Measurements from ENCODE around the gene ZBTB38.

Gene ZBTB38, protein sequence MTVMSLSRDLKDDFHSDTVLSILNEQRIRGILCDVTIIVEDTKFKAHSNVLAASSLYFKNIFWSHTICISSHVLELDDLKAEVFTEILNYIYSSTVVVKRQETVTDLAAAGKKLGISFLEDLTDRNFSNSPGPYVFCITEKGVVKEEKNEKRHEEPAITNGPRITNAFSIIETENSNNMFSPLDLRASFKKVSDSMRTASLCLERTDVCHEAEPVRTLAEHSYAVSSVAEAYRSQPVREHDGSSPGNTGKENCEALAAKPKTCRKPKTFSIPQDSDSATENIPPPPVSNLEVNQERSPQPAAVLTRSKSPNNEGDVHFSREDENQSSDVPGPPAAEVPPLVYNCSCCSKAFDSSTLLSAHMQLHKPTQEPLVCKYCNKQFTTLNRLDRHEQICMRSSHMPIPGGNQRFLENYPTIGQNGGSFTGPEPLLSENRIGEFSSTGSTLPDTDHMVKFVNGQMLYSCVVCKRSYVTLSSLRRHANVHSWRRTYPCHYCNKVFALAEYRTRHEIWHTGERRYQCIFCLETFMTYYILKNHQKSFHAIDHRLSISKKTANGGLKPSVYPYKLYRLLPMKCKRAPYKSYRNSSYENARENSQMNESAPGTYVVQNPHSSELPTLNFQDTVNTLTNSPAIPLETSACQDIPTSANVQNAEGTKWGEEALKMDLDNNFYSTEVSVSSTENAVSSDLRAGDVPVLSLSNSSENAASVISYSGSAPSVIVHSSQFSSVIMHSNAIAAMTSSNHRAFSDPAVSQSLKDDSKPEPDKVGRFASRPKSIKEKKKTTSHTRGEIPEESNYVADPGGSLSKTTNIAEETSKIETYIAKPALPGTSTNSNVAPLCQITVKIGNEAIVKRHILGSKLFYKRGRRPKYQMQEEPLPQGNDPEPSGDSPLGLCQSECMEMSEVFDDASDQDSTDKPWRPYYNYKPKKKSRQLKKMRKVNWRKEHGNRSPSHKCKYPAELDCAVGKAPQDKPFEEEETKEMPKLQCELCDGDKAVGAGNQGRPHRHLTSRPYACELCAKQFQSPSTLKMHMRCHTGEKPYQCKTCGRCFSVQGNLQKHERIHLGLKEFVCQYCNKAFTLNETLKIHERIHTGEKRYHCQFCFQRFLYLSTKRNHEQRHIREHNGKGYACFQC (N-terminal part only)

DNA sequence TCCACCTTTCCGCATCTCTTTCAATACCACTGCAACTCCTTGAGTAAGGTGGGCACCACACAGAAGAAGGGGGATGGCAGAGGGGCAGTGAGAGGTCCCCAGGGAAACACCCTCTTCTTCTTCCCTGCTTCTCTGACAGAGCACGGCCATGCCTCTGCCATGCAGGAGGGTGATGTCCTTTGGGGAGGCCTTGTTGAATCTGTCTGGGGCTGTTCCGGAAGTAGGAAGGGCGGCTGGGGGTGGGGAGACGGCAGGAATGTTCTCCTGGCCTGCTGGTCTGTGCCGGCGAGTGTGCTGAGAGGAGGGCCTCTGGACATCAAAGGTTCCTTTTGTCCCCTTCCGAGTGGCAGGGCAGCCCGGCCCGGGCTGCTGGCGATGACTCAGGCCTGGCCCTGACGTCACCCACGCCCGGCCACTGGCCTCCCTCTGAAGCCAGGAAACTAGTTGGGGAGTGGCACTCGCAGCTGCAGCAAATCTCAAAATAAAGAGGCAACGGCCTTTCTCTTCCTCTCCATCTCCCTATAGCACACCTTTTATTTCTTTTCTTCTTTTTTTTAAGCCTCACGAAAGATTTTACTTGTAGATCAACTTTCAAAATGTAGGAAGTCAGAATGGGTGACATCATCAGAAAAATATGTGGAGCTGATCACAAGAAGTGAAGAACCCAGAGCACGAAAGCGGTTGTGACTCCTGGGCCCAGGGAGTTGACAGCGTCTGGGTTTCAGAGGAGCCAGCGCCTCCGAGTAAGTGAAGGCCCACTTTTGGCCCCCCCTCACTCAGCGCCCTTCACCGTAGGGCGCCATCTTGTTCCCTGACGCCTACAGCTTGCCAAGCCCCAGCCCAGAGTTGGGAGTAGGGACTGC is at the start of gene ZBTB38:
Gene ZBTB38 (plus strand): TSS at position 443 of the 863 bp plus-strand sequence. CDS start 73,885 bp downstream, outside the sequence.
- peak; percentile 41 for DNase-seq

DNA sequence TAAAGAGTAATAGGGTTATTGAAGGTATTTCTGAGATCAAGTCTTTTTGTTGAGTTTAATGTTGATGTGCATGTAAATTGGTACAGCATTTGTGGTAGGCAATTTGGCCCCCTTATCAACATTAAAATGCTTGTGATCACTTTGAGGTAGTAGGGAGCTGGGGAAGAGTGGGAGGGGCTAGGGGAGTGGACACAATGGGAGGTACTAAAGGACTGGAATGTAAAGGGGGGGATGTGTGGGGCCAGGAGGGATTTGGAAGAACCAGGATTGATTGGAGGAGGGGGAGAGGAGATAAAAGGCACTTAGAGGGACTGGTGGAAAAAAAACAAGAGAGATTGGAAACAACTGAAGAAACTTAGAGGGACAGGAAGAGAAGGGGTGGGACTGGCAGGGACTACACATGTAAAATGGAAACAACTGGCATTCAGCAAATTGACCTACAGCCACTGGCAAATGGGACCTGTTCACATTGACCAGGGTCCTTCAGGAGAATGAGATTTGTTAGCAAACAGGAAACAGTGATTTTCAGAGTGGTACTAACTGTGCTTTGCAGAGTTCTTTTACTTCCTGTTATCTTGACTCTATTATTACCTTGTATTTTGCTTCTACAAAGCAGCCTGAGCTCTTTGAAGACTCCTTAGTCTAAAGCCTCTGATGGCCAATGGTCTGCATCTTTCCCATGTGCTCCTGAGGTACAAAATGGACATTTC is 47.8 kb upstream of the ZBTB38 start:
- DNase-seq, result no peak

DNA sequence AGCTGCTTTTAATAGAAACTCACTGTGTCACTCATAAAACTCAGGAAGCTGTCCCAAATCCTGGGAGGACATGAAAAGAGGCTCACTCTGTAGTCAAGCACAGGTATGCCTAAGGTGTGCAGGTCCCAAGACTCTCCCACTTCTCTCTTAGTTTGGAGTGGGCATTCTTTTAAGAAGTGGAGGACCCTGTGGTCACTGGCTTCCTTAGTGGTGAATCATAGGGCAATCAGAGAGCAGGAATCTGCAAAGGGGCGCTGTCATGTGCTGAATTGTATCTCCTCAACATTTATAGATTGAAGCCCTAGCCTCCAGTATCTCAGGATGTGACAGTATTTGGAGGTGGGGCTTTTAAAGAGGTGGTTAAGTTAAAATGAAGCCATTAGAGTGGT is 47.2 kb upstream of the ZBTB38 start:
- DNase-seq, result no peak

DNA sequence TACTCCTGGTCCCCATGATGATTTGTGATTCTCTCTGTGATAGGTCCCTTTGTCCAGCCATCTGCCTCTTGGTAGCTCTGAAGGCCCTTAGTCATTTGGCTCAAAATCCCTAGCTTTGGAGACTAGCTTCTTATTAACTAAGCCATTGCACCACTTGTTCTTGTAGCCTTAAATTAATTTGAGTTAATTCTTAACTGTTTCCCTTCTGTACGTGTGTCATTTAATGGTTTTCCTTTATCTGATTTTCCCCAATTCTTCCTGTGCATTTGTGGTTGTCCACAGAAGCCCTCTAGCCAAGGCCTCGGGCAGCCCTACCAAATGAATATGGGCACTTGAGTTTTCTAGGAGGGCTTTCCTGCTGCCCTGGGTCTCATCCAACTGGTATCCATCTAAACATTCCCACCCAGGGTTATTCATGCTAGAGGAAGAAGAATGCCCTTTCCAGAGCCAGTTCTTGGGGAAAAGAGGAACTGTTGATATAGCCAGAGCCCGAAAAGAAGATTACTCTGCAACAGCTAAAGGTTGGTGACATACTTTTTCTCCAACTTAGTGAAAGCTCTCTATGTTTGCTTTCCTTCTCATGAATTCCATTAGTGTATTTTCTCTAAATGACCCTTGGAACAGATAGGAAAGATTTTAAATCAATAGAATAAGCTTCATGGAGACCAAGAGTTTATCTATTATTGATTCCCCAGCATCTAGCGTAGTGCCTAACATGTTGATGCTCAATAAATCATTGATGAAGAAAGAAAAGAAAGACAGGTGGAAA is 44.2 kb upstream of the ZBTB38 start:
- DNase-seq, result no peak

DNA sequence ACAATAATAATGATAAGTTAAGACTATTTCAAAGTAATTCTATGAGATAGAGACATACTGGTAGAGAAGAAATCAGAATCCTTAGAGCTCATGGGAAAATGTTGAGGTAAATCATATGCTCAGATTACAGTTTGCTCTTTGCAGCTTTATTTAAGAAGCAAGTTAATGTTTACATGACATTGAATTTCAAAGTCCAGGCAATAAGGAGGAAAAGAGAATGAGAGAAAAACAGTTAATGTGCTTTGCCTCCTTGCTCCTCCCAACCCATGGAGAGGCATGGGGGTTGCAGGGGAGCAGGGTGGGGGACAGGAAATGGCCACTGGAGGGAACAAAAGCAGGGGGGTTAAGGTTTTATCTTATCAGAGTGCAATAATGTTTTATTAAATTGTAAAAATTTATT is 42.2 kb upstream of the ZBTB38 start:
- DNase-seq, result no peak

DNA sequence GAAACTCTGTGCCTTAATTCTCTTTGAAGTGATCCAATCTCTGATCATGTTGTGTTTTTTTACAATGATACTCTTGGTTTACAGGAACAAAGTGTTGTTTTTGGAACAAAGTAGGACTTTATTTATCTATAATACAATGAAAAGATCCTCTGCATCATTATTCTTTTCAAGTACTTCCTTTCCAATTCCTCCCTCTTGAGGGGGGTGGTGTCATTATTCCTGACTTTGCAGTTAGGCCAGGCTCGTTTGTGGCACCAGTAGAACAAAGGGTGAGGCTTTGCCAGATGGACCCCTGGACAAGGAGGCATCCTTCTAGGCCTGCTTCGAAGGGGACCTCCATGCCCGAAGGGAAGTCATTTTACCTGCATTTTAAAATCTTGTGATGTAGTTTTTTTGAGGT is 41.7 kb upstream of the ZBTB38 start:
- DNase-seq, result no peak

DNA sequence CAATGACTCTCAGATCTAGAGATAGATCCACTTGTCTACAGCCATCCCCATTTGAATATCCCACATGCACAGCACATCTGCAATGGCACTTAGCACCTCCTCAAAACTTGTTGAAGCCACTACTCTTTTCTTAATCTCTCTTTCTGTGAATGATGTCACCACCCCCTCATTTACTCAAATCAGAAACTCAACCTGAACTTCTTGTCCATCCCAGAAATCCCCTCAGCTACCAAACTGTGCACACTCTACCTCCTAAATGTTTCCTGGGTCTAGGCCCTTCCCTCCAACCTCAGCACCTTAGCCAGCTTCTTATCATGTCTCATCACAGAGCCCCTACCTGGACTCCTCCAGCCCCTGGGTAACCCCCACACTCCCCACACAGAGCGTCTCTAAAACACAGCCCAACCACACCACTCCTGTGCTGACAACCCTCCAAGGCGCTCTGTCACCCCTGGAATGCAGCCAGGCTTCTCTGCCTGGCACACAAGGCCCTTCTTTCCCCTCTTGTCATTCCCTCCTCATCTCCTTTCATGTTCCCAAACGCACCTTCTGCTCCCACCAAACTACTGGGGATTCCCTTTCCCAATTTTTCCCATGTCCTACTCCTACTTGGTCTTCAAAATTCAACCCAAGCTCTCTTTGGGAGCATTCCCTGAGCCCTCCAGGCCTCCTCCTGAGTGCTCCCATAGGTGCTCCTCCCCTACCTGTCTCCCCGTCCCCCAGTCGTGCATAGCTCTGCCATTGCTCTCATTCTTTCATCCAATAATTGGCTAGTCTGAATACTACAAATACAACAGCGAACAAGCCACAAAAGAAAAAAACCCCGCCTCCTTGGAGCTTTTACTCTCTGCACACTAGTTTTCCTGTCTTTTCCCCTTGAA is 39.8 kb upstream of the ZBTB38 start:
- peak; percentile 37 for DNase-seq

DNA sequence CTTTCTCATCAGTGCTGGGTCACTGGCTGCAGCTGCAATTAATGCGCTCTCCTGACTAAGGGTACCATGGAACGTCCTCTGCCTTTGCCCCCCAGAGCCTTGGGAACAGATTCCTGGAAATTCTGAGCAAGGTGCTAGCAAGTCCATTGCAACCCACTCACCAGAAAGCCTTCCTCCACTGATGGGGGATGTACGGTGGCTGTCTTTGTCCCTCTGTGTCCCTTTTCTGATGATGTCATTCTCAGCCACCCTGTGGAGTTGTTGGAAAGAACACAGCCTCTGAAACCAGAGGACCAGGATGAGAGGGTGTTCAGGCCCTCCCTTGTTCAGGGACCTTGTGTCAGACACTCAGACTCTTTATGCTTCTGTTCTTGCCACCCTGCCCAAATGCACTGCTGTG is 38.1 kb upstream of the ZBTB38 start:
- no peak for DNase-seq

DNA sequence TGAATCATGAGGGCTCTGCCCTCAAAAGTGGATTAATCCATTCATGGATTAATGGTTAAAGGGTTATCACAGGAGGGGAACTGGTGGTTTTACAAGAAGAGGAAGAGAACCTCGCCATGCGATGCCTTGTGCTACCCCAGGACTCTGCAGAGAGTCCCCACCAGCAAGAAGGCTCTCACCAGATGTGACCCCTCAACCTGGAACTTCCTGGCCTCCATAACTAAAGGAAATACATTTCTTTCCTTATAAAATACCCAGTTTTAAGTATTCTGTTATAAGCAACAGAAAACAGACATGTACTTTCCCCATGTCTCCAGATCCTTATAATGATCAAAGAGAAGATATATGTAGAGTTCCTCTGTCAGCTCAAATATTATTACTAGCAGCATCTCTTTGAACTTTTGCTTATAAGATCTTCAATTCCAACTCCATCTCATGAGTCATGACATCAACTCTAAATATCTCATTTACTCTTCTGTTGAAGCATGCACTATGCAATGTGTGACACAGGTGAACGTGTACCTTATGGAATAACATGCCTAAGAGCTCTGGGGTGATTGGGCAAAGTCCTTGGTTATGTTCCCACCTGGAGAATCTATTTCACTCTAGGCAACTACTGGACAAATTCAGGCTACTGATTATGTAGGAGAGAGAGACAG is 37.5 kb upstream of the ZBTB38 start:
- no peak for DNase-seq

DNA sequence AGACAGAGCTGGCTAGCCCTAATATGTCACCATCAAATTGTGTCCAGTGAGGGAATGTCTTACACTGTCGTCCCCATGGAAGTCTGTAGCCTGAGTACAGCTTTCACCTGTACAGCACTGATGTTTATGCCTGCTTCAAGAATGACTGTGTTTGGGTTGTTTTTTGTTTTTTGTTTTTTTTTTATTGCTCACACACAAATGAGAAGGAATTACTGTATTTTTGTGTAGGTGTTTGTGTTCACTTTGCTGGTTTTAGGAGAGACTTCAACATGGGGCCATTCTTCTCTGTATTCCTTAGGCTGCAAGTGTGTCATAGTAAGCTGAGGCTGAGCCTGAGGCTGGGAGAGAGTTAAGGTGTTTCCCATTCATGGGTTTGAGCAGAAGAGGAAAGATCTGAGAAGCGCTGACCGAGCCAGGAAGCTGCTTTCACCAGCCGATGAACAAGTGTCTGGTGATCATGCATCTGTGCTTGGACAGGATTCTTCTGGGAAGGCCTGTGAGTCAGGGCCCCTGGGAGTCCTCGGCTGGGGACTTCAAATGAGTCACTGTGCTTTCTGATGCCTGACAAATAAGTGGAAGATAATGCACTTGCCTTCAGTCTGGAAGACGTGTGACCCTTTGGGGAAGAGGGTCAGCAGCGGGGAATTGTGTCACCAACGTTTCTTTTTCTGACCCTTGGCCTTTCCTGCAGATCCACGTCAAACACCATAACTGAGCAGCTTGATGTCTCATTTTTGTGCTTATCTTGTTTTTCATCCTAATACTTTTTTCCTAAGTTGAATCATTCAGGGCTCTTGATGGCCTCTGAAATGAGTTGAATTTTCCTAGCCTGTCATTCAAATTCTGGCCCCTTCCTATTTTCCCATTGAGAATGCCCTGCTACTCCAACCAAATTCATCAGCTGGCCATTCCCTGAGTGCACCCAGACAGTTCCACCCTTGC is 36.7 kb upstream of the ZBTB38 start:
- peak; percentile 28 for DNase-seq

DNA sequence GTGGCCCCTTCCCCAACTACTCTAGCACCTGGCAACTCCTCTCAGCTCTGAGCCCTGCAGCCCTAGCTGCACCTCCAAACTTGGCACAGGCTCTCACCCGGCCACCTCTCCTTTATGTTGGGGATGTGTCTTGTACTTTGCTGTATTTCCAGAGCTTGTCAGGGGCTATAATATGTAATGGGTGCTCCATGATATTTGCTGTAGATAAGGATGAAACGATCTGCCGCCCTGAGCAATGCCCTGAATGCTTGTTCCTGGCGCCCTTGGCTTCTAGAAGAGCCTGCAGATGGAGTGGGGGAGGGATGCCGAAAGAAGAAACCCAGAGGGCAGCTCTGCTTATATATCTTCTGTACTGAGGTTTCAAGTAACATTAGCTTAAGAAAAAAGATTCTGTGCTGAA is 35.9 kb upstream of the ZBTB38 start:
- no peak for DNase-seq

DNA sequence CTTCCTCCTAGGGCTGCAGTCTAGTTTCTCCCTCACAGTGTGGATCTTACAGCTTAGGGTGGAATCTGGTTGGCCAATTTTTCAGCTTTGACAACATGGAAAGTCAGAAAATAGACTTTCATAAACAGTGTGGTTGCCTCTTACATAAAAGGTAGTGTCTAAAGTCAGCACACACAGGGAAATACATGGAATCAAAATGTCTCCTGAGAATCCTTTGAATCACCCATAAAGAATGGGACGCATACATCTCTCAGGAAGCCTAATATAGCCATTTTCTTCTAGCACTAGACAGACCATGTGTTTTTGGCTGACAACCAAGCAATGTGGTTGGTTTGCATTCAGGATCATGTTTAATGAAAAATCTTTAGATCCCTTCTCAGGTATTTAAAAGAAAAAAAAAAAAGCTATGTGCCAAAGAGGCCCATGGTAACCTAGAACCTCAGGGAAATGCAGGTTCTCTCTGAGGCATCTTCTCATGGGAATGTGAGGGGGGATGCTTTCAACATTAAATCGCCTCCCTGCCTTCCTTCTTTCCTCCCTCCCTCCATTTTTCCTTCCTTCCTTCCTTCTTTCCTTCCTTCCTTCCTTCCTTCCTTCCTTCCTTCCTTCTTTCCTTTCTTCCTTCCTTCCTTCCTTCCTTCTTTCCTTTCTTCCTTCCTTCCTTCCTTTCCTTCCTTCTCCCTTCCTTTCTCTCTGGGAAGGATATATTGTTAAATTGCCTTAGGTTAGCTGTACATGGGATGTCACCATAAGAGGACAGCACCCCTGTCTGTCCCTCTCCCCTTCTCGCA is 34.3 kb upstream of the ZBTB38 start:
- no peak for DNase-seq

DNA sequence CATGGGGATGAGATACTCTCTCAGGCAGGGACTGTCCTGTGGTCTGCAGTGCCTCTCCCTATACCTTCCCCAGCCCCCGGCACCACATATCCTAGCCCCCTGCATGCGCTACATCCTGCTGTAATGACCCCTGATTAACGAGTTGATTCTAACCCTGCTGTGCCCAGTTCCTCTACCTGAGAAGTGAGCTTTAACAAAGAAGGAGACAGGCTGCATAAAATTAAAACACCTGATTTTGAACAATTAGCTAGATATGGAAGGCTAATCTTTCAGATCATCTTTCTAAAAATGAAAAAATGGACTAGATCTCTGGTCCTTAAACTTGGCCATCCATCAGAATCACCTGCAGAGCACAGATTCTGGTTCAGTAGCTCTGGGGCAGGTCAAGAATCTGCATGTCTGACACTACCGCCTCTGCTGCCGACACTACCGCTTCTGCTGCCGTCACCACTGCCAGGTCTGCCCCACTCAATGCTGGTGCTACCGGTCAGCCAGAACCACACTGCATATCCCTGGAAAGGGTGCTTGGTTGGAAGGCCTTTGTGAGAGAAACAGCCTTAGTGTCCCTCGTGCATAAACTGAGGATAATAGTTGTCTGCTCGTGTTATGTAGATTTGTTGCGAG is 33.6 kb upstream of the ZBTB38 start:
- DNase-seq, result no peak

DNA sequence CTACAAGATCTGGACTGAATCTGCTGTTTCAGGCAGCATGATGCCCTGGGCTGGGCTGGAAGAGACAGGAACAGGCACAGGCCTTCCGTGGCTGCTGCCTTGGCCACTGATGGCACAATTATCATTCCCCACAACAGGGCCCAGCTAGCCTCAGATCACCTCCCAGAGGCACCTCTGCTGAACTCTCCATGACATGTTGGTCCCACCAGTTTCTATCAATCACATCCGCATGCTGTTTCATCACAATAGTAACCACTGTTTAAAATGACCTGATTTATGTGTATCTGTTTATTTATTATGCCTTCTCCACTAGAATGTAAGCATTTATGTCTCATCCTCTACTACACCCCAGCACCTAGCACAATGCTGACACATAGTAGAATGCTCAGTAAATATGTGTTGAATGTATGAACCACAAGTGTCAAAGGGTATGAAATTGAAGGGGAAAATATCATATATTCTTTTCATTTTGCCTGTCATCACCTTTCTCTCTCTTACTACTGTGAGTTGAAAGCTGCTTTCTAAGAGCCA is 32.7 kb upstream of the ZBTB38 start:
- DNase-seq, result no peak

DNA sequence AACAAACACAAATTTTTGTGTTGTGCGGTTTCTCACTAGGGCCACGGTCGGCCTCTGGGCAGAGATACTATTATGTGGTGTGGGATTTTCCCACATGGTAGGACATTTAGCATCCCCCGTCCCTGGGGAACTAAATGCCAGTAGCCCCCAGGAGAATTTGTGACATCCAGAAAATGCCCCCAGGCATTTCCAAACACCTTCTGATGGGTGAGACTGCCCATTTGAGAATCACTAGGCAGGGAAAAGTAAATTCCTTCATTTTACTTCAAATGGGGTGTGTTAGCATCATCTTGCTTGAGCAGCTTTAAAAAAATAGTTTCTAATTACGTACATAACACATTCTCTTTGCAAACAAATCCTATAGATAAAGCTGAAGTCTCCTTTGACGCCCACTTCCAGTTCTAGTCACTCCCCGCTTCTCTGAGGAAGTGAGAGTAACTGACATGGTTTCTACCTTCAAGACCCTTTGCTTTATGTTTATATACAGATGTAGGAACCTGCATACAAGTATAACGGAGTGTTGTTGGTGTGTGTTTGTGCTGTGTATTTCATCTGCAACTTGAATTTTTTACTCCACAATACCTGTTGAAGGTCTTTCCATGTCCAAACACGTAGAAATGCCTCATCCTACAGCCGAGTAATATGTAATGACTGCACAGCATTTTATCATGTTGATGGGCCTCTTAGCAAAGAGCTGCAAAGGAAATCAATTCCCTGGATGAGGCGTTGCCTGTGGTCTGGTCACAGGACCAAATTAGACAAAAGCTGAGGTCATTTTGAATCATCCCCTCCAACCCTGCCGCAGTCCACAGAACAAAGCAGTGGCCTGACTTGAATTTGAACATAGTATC is 31.4 kb upstream of the ZBTB38 start:
- DNase-seq, result no peak

DNA sequence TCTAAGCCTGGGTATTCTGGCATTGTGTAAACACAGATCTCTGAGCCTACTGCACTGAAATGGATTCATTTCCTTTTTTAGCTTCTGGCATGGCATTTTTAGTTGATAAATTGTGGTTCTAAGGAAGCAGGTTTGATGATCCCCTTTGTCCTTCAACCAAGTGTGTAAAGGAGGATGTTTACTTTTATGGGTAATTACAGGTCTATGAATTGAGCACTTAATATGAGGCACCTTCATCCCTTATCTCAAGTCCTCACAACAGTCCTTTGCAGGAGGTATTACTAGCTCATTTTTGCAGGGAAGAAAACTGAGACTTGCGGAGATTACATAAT is 30.8 kb upstream of the ZBTB38 start:
- DNase-seq, result no peak

Data from hematopoietic multipotent progenitor cell treated with erythropoietin and hydrocortisone succinate and interleukin-3 and kit ligand, for 8 days (in vitro differentiated cells).